PC-9 (cell line): ENCODE results near the gene BTBD18. TPM values are rescaled to one million over a fixed set of nuclear protein-coding genes. Genes with fewer than 3 reads are reported as not detected.
A peak's percentile ranks its signal among the peaks of the same experiment; 100 is the strongest.

Experiments
- BruUV-seq: library from RNA; stranded (reverse); fragments of 400-500 nt; replicated peaks from 2 replicates; lab custom pipeline; 2021; lab: Mats Ljungman, UMichigan
- CTCF ChIA-PET: fragments of 300-600 bp; sonication (Branson Sonifier 250); formaldehyde crosslinking; loops from one replicate; lab custom pipeline; 2022; ENCODE audit warnings: antibody characterized with exemption; lab: Charles Lee
- POLR2A ChIA-PET: fragments of 300-600 bp; sonication (Branson Sonifier 250); formaldehyde crosslinking; loops from one replicate; lab custom pipeline; 2022; ENCODE audit warnings: antibody characterized with exemption; ENCODE audit not compliant: unreplicated experiment; lab: Charles Lee
- DNase-seq, 2 experiments: peaks; one replicate each; pipeline versions ENCODE4 v3.0.0 to v3.0.0-alpha.2; 2015 to 2022; ENCODE audit warnings: mixed read lengths in 1 of 2
- H2AFZ ChIP-seq: fragments of 200-600 bp; sonication (generic); 2 replicates; pipeline ENCODE4 v1.8.1; 2017; ENCODE audit warnings: antibody characterized with exemption
- H3F3A ChIP-seq: fragments of 200-600 bp; sonication (generic); 2 replicates; pipeline ENCODE4 v1.8.1; 2017; ENCODE audit warnings: antibody characterized with exemption, mild to moderate bottlenecking, low read depth; ENCODE audit not compliant: insufficient read depth
- H3K27ac ChIP-seq: fragments of 200-600 bp; sonication (generic); 2 replicates; pipeline ENCODE4 v1.6.1; 2016; ENCODE audit warnings: mixed run types
- H3K27me3 ChIP-seq: fragments of 200-600 bp; sonication (generic); 2 replicates; pipeline ENCODE4 v1.6.1; 2016; ENCODE audit warnings: low read depth, mixed run types; ENCODE audit not compliant: insufficient read depth
- H3K36me3 ChIP-seq: fragments of 200-600 bp; sonication (generic); 2 replicates; pipeline ENCODE4 v1.6.1; 2016; ENCODE audit warnings: low read depth, mixed run types
- H3K4me1 ChIP-seq: fragments of 200-600 bp; sonication (generic); replicated peaks from 2 replicates; pipeline ENCODE4 v1.6.1; 2016; ENCODE audit warnings: mixed run types; ENCODE audit not compliant: insufficient read depth
- H3K4me2 ChIP-seq: fragments of 200-600 bp; sonication (generic); 2 replicates; pipeline ENCODE4 v1.6.1; 2017; ENCODE audit warnings: mixed run types
- H3K4me3 ChIP-seq: fragments of 200-600 bp; sonication (generic); 2 replicates; pipeline ENCODE4 v1.6.1; 2016; ENCODE audit warnings: mixed run types
- H3K79me2 ChIP-seq: fragments of 200-600 bp; sonication (generic); 2 replicates; pipeline ENCODE4 v1.6.1; 2017; ENCODE audit warnings: low read depth, mixed run types
- H3K9me2 ChIP-seq: fragments of 200-600 bp; sonication (generic); 2 replicates; pipeline ENCODE4 v1.8.1; 2017; ENCODE audit warnings: mild to moderate bottlenecking; ENCODE audit not compliant: insufficient read depth
- H3K9me3 ChIP-seq: fragments of 200-600 bp; sonication (generic); 2 replicates; pipeline ENCODE4 v1.8.1; 2016; ENCODE audit warnings: low read depth; ENCODE audit not compliant: insufficient read depth
- H4K20me1 ChIP-seq: fragments of 200-600 bp; sonication (generic); 2 replicates; pipeline ENCODE4 v1.8.1; 2017; ENCODE audit not compliant: insufficient read depth
- CTCF ChIP-seq: fragments of 200-600 bp; sonication (generic); conservative IDR thresholded peaks from 2 replicates; pipeline ENCODE4 v1.6.1; 2017; ENCODE audit warnings: mixed run types, antibody characterized with exemption, mild to moderate bottlenecking, moderate library complexity
- EZH2 ChIP-seq: fragments of 200-600 bp; sonication (generic); IDR thresholded peaks from 2 replicates; pipeline ENCODE4 v1.8.0; 2017; ENCODE audit warnings: antibody characterized with exemption, low read depth
- intact Hi-C: fragments of 100-400 bp; cut with micrococcal nuclease; formaldehyde crosslinking; loops from one replicate; pipeline ENCODE4 v1.10.0; 2022; ENCODE audit not compliant: unreplicated experiment
- total RNA-seq: library from RNA; stranded (reverse); gene quantifications from 2 replicates; pipeline ENCODE4 v1.2.3, GENCODE V29; 2021

The BTBD18 gene
- total RNA-seq, 1 experiment from 2014 or later: not detected

- H3K4me3 ChIP-seq: peak overlapping the region; percentile 33; the same call in 1 of the 2 replicates
- H3K79me2 ChIP-seq: peaks cover 93% of the 10 kb centered on the region
- peak; percentile 92 to 99 for DNase-seq
- no peaks in the 10 kb centered on the region for H3K9me2 ChIP-seq
- H4K20me1 ChIP-seq: no peaks in the 10 kb centered on the region
- peak overlapping the region; percentile 91 for H3K4me2 ChIP-seq
- peaks cover 10% of the 10 kb centered on the region; the same call in 1 of the 2 replicates for H3K36me3 ChIP-seq
- CTCF ChIA-PET: interaction anchor here (0.7 to 1.4 kb wide), 4 partner anchors 18 to 21 kb away, joined by 3 to 5 read pairs (median 4); no protein-coding TSS in a partner anchor
- peaks cover 64% of the 10 kb centered on the region for H3F3A ChIP-seq
- no peak overlapping the region for H2AFZ ChIP-seq
- POLR2A ChIA-PET: interaction anchor here (0.6 to 1.7 kb wide), 8 partner anchors 10 to 46 kb away, joined by 4 to 17 read pairs (median 8); partner anchors contain the start of gene CTNND1
- intact Hi-C loops: loop anchor here (1.0 kb wide), 1 partner anchor 18 kb away; no protein-coding TSS in a partner anchor
- no peaks in the 10 kb centered on the region for H3K9me3 ChIP-seq
- BruUV-seq: no TSS peak
- 0 out of 2 replicates have a peak, but pooled peaks have one; percentile 9 for TF ChIP-seq CTCF
- no peak for TF ChIP-seq EZH2
- H3K27ac ChIP-seq: peak overlapping the region; percentile 93
- H3K4me1 ChIP-seq: peaks cover 64% of the 10 kb centered on the region
- no peaks in the 10 kb centered on the region for H3K27me3 ChIP-seq
Observed at GRCh38 chr11:57781529-57781943, 29.9 kb upstream of the BTBD18 start.

GRCh38 chr11:57779276-57779675, 27.7 kb upstream of the BTBD18 start:
- H3K9me2 ChIP-seq: no peaks in the 10 kb centered on the region
- no peaks in the 10 kb centered on the region for H4K20me1 ChIP-seq
- H2AFZ ChIP-seq: no peak overlapping the region
- H3K27ac ChIP-seq: peak overlapping the region; percentile 93
- POLR2A ChIA-PET: interaction anchor here (0.6 to 1.8 kb wide), 7 partner anchors 7 to 1393 kb away, joined by 3 to 21 read pairs (median 12); partner anchors contain the start of gene CTNND1
- TF ChIP-seq EZH2 (no peak), CTCF (0 out of 2 replicates have a peak, but pooled peaks have one; percentile 18)
- peak overlapping the region; percentile 91 for H3K4me2 ChIP-seq
- H3K4me1 ChIP-seq: peaks cover 85% of the 10 kb centered on the region
- peak; percentile 61 to 88 for DNase-seq
- peaks cover 81% of the 10 kb centered on the region for H3F3A ChIP-seq
- H3K27me3 ChIP-seq: no peaks in the 10 kb centered on the region
- BruUV-seq: TSS peak; percentile 48
- peaks cover 93% of the 10 kb centered on the region for H3K79me2 ChIP-seq
- intact Hi-C loops: loop anchor here (10.0 kb wide), 2 partner anchors 454 to 1776 kb away; partner anchors contain the start of gene TNKS1BP1
- H3K4me3 ChIP-seq: peak overlapping the region; percentile 50; the same call in 1 of the 2 replicates
- H3K36me3 ChIP-seq: peaks cover 6% of the 10 kb centered on the region; the same call in 1 of the 2 replicates
- CTCF ChIA-PET: interaction anchor here (0.7 to 3.2 kb wide), 4 partner anchors 15 to 68 kb away, joined by 3 to 38 read pairs (median 10); partner anchors contain the start of genes CTNND1 and MED19
- no peaks in the 10 kb centered on the region for H3K9me3 ChIP-seq

DNA sequence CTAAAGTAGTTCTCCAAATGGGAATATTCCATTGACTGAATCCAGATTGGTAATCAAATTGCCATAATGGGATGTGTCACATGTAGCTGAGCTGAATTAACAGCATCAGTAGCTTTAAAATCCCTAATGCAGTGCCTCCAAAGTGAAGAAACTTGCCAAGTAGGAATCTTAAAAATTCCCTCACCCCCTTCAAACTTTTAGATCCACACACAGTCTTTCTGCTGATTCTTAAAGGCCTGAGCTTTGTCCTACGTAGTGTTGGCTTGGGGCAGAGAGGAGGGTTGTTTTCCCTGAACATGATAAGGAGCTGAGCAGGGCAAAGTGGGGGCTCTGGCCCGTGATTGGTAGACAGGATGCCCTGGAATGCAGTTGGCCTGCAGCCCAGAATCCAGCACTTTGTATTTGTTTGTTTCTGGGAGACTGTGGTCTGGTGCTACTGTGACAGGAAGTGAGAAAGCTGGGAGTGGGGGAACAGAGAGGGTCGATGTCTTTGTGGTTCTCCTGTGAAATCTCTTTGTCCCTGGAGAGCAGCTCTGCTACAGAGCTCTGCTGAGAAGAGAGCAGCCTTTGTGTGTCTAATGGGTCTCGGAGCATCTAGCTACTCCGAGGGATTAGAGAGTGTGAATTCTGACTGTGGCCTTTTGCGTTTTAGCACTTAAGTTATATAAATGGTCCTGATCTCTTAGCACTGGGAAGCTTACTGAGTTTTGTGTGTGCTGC, 26.9 kb upstream of the BTBD18 start:
- intact Hi-C loops: loop anchor here (1.0 to 10.0 kb wide), 5 partner anchors 17 to 1776 kb away; partner anchors contain the start of genes CTNND1, SELENOH and TNKS1BP1
- H4K20me1 ChIP-seq: no peaks in the 10 kb centered on the region

More for the DNA sequence above, 26.9 kb upstream of the BTBD18 start:
- H3K9me3 ChIP-seq: no peaks in the 10 kb centered on the region
- no peaks in the 10 kb centered on the region for H3K27me3 ChIP-seq
- CTCF ChIA-PET: interaction anchor here (2.4 to 3.2 kb wide), 2 partner anchors 17 to 22 kb away, joined by 10 to 38 read pairs; partner anchors contain the start of gene CTNND1
- peak overlapping the region; percentile 93 for H3K27ac ChIP-seq
- H3K4me1 ChIP-seq: peaks cover 93% of the 10 kb centered on the region
- no peaks in the 10 kb centered on the region for H3K9me2 ChIP-seq
- BruUV-seq: no TSS peak
- POLR2A ChIA-PET: interaction anchor here (0.5 to 1.8 kb wide), 10 partner anchors 15 to 1394 kb away, joined by 3 to 38 read pairs (median 5); partner anchors contain the start of genes CTNND1 and SELENOH
- no peak overlapping the region for H2AFZ ChIP-seq
- no peak for TF ChIP-seq CTCF
- no peak for TF ChIP-seq EZH2
- peak; percentile 98 to 99 for DNase-seq
- peaks cover 11% of the 10 kb centered on the region; the same call in 1 of the 2 replicates for H3K36me3 ChIP-seq
- H3K4me3 ChIP-seq: peak overlapping the region; percentile 50; the same call in 1 of the 2 replicates
- peaks cover 81% of the 10 kb centered on the region for H3F3A ChIP-seq
- peak overlapping the region; percentile 91 for H3K4me2 ChIP-seq
- H3K79me2 ChIP-seq: peaks cover 93% of the 10 kb centered on the region
